Measurements from ENCODE around the gene TNNT2.

DNA sequence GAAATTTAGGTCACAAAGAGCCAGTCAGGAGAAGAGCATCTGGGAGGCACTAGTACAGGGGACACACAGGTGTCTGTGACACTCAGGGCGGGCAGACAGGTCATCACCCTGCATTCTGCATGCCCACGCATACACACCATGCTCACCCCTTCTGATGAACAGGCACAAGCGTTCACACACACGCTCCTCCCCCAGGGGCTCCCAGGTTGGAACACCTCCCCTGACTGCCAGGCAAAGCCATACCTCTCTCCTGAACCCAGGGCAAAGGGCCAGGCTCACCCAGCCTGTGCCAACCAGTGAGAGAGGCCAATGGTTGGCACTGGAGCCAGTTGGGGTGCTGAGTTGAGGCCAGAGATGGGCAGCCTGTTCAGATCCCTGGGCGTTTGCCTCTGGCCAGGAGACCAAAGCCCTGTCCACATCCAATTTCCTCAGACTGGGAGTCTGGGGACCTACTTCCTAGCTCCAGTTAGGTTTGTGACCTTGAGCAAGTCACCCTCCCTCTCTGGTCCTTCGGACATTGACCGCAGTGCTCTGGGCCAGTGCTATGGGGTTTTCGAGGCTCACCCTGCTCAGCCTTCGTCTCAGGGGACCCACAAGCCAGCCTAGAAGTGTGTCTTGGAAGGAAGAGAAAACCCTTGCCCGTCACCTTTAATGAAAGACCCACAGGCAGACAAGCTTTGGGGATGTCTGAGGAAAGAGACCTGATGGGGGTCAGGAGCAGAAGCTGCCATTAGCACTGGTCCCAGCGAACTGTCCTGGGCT, 27.4 kb upstream of the TNNT2 start:
- TF ChIP-seq GATA3 (IDR thresholded peaks at IDR 0.05; ENCODE audit: low read depth, low read length) (no peak), GATA2 (IDR thresholded peaks at IDR 0.05; ENCODE audit: low read depth, low read length) (no peak)
